WTC11 (cell line): Measurements from ENCODE around the gene PAGE4.

Source experiments
- ATF1 ChIP-seq: sonication (generic); formaldehyde crosslinking; IDR thresholded peaks from 2 replicates; pipeline ENCODE4 v1.8.1; 2023; ENCODE audit warnings: mild to moderate bottlenecking, moderate library complexity, missing genetic modification reagents
- IRF2 ChIP-seq: sonication (generic); formaldehyde crosslinking; IDR thresholded peaks from 2 replicates; pipeline ENCODE4 v1.8.0; 2022; ENCODE audit warnings: low read depth, missing genetic modification reagents, borderline replicate concordance
- NFE2L1 ChIP-seq: sonication (generic); formaldehyde crosslinking; IDR thresholded peaks from 2 replicates; pipeline ENCODE4 v1.8.1; 2023; ENCODE audit warnings: missing genetic modification reagents
- NFYB ChIP-seq: sonication (generic); formaldehyde crosslinking; conservative IDR thresholded peaks from 2 replicates; pipeline ENCODE4 v1.8.0; 2022; ENCODE audit warnings: low read depth, missing genetic modification reagents
- TF ChIP-seq, protein P1 (sequence below): fragments of 200-600 bp; IDR thresholded peaks from 2 replicates; pipeline ENCODE4 v1.8.0; 2022; ENCODE audit warnings: antibody characterized with exemption
- TF ChIP-seq, protein P2 (sequence below): sonication (generic); formaldehyde crosslinking; IDR thresholded peaks from 2 replicates; pipeline ENCODE4 v1.8.0; 2022; ENCODE audit warnings: missing genetic modification reagents
- TF ChIP-seq, protein P3 (sequence below): sonication (generic); formaldehyde crosslinking; IDR thresholded peaks from 2 replicates; pipeline ENCODE4 v1.8.1; 2023; ENCODE audit warnings: mild to moderate bottlenecking, missing genetic modification reagents, moderate library complexity

DNA sequence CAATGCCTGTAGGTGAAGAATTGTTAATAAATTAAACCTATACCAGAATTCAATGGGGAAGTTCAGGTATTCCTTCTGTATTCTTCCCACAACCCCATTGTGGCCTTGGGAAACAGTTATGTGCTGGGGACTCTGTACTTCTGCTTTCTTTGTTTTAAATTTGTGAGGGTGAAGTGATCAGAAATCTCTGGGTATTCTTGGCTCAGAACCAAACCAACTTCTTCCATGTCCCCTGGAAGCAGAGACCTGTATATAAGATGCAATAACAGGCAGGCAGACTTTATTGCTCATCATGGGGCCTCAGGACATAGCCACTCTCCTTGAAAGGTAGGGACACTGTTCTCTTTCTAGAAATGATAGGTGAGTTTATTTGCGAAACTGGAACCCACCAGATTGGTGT is 30.4 kb downstream of the PAGE4 start:
- TF ChIP-seq NFE2L1 (CRISPR knock-in tag) = no peak
- TF ChIP-seq, protein P1, sequence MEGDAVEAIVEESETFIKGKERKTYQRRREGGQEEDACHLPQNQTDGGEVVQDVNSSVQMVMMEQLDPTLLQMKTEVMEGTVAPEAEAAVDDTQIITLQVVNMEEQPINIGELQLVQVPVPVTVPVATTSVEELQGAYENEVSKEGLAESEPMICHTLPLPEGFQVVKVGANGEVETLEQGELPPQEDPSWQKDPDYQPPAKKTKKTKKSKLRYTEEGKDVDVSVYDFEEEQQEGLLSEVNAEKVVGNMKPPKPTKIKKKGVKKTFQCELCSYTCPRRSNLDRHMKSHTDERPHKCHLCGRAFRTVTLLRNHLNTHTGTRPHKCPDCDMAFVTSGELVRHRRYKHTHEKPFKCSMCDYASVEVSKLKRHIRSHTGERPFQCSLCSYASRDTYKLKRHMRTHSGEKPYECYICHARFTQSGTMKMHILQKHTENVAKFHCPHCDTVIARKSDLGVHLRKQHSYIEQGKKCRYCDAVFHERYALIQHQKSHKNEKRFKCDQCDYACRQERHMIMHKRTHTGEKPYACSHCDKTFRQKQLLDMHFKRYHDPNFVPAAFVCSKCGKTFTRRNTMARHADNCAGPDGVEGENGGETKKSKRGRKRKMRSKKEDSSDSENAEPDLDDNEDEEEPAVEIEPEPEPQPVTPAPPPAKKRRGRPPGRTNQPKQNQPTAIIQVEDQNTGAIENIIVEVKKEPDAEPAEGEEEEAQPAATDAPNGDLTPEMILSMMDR = no peak
- TF ChIP-seq IRF2 = no peak
- TF ChIP-seq, protein P2, sequence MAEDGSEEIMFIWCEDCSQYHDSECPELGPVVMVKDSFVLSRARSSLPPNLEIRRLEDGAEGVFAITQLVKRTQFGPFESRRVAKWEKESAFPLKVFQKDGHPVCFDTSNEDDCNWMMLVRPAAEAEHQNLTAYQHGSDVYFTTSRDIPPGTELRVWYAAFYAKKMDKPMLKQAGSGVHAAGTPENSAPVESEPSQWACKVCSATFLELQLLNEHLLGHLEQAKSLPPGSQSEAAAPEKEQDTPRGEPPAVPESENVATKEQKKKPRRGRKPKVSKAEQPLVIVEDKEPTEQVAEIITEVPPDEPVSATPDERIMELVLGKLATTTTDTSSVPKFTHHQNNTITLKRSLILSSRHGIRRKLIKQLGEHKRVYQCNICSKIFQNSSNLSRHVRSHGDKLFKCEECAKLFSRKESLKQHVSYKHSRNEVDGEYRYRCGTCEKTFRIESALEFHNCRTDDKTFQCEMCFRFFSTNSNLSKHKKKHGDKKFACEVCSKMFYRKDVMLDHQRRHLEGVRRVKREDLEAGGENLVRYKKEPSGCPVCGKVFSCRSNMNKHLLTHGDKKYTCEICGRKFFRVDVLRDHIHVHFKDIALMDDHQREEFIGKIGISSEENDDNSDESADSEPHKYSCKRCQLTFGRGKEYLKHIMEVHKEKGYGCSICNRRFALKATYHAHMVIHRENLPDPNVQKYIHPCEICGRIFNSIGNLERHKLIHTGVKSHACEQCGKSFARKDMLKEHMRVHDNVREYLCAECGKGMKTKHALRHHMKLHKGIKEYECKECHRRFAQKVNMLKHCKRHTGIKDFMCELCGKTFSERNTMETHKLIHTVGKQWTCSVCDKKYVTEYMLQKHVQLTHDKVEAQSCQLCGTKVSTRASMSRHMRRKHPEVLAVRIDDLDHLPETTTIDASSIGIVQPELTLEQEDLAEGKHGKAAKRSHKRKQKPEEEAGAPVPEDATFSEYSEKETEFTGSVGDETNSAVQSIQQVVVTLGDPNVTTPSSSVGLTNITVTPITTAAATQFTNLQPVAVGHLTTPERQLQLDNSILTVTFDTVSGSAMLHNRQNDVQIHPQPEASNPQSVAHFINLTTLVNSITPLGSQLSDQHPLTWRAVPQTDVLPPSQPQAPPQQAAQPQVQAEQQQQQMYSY (CRISPR knock-in tag) = no peak
- TF ChIP-seq ATF1 (CRISPR knock-in tag) = no peak
- no peak for TF ChIP-seq NFYB (CRISPR knock-in tag)
- TF ChIP-seq, protein P3, sequence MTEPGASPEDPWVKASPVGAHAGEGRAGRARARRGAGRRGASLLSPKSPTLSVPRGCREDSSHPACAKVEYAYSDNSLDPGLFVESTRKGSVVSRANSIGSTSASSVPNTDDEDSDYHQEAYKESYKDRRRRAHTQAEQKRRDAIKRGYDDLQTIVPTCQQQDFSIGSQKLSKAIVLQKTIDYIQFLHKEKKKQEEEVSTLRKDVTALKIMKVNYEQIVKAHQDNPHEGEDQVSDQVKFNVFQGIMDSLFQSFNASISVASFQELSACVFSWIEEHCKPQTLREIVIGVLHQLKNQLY (CRISPR knock-in tag) = no peak
